Neural crest cell (in vitro differentiated cells): Measurements from ENCODE around the gene SCTR. TPM values are rescaled to one million over a fixed set of nuclear protein-coding genes. Genes with fewer than 3 reads are reported as not detected.

ENCODE experiments used
- DNase-seq: peaks from one replicate; pipeline ENCODE4 v3.0.0; 2021; ENCODE audit warnings: low read depth, mixed read lengths, low spot score
- H3K27ac Mint-ChIP-seq: one replicate; pipeline ENCODE4 v1.8.0; 2021; ENCODE audit warnings: mild to moderate bottlenecking, mixed read lengths; ENCODE audit not compliant: unreplicated experiment
- H3K27me3 Mint-ChIP-seq: 2 replicates; pipeline ENCODE4 v1.8.0; 2021; ENCODE audit warnings: low read depth, mild to moderate bottlenecking, mixed read lengths
- H3K36me3 Mint-ChIP-seq: 2 replicates; pipeline ENCODE4 v1.8.0; 2021; ENCODE audit warnings: low read depth, mild to moderate bottlenecking, mixed read lengths
- H3K4me1 Mint-ChIP-seq: 2 replicates; pipeline ENCODE4 v1.8.0; 2021; ENCODE audit warnings: mixed read lengths
- H3K4me3 Mint-ChIP-seq: one replicate; pipeline ENCODE4 v1.8.0; 2021; ENCODE audit warnings: mild to moderate bottlenecking, mixed read lengths
- H3K9me3 Mint-ChIP-seq: 2 replicates; pipeline ENCODE4 v1.8.0; 2021; ENCODE audit warnings: mixed read lengths
- CTCF ChIP-seq: fragments of 200-600 bp; sonication (generic); conservative IDR thresholded peaks from 2 replicates; pipeline ENCODE4 v1.5.0; 2021; ENCODE audit warnings: antibody characterized with exemption, mild to moderate bottlenecking
- total RNA-seq: library from RNA; stranded (reverse); gene quantifications from 2 replicates; pipeline ENCODE4 v1.2.1, GENCODE V29; 2021

Gene SCTR
- total RNA-seq, 1 donor from 2014 or later, result not detected

DNA sequence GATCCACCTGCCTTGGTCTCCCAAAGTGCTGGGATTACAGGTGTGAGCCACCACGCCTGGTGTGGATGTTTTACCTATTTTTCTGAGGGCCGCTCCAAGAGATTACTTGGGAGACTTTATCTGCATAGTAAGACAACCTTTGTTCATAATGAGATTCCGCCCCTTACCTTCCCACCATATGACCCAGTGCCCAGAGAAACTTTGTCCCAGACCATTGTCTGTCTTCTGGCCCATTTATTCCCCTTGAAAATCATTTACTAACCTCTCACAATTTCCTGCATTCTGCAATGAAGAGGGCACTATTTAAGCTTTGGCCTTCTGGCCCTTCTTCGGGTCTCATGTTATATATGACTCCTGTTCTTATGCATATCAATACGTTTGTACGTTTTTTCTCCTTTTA lies 106.4 kb downstream of the SCTR start:
- H3K27ac Mint-ChIP-seq, result no peak overlapping the region
- peaks cover 6% of the 10 kb centered on the region for H3K9me3 Mint-ChIP-seq
- H3K36me3 Mint-ChIP-seq, result peaks cover 6% of the 10 kb centered on the region
- H3K4me1 Mint-ChIP-seq, result peaks cover 6% of the 10 kb centered on the region
- no peak for TF ChIP-seq CTCF
- no peak for DNase-seq
- H3K4me3 Mint-ChIP-seq, result no peak overlapping the region
- H3K27me3 Mint-ChIP-seq, result no peaks in the 10 kb centered on the region

DNA sequence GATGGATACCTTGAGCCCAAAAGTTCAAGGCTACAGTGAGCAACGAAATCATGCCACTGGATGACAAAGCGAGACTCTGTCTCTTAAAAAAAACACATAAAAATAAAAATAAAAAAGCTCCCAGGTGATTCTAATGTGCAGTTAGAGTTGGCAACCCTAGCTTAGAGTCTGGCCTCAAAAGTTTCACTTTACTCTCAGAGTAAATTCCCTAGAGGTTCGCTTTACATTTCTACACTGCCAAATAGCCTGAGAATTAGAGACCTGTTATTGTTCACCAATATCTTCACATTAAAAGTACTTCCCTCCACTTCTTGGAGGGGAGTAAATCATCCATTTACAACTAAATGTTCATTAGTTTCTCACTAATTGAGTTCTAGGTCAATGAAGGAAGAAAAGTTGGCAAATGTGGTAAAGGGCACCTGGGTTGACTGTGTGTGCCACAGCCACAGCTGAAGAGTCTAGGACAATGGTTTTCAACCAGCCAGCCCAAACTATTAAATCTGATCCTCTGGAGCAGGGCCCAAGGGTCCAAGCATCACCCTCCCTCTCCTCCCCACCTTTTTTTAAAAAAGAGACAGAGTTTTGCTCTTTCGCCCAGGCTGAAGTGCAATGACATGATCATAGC lies 107.9 kb downstream of the SCTR start:
- Mint-ChIP-seq H3K4me3 (no peak overlapping the region), H3K27ac (no peak overlapping the region), H3K27me3 (no peaks in the 10 kb centered on the region), H3K36me3 (no peaks in the 10 kb centered on the region), H3K4me1 (no peaks in the 10 kb centered on the region), H3K9me3 (peaks cover 4% of the 10 kb centered on the region)
- DNase-seq, result no peak
- TF ChIP-seq CTCF, result no peak

DNA sequence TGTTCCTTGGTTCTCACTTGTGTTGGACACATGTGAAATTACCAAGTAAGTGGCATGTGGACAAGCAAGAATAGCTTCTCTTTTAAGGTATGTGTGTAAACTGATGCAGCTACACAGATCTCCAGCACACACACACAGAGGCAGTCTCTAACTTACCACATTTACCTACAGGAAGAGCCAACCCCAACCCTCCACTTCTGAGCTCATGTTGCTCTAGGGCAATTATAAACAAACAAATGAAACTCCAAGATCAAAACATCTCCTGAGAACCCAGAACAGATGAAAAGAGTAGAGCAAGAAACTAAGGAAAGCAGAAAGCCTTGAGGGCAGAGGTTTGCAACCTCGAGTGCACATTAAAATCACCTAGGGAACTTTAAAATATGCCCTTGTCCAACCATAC lies 108.7 kb downstream of the SCTR start:
- no peak overlapping the region for H3K27ac Mint-ChIP-seq
- TF ChIP-seq CTCF, result no peak
- peaks cover 4% of the 10 kb centered on the region for H3K9me3 Mint-ChIP-seq
- no peak overlapping the region for H3K4me3 Mint-ChIP-seq
- no peaks in the 10 kb centered on the region for H3K27me3 Mint-ChIP-seq
- H3K4me1 Mint-ChIP-seq, result no peaks in the 10 kb centered on the region
- H3K36me3 Mint-ChIP-seq, result no peaks in the 10 kb centered on the region
- DNase-seq, result no peak

- Mint-ChIP-seq H3K4me1 (no peaks in the 10 kb centered on the region), H3K4me3 (no peak overlapping the region), H3K9me3 (peaks cover 4% of the 10 kb centered on the region), H3K27ac (no peak overlapping the region), H3K36me3 (no peaks in the 10 kb centered on the region), H3K27me3 (no peaks in the 10 kb centered on the region)
- no peak for DNase-seq
- TF ChIP-seq CTCF, result no peak
Observed at GRCh38 chr2:119414894-119415293, 109.4 kb downstream of the SCTR start.

DNA sequence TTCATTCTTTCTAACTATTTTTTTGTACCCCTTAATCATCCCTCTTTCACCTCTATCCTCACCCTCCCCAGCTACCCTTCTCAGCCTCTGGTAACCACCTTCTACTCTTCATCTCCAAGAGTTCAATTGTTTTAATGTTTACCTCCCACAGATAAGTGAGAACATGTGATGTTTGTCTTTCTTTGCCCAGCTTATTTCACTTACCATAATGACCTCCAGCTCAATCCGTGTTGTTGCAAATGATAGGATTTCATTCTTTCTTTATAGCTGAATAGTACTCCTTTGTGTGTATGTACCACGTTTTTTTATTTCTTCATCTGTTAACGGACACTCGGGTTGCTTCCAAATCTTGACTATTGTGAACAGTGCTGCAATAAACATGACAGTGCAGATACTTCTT lies 114.8 kb downstream of the SCTR start:
- TF ChIP-seq CTCF, result no peak
- no peaks in the 10 kb centered on the region for H3K27me3 Mint-ChIP-seq
- H3K9me3 Mint-ChIP-seq, result peaks cover 7% of the 10 kb centered on the region
- H3K27ac Mint-ChIP-seq, result no peak overlapping the region
- H3K4me3 Mint-ChIP-seq, result no peak overlapping the region
- DNase-seq, result no peak
- H3K36me3 Mint-ChIP-seq, result no peaks in the 10 kb centered on the region
- H3K4me1 Mint-ChIP-seq, result peaks cover 8% of the 10 kb centered on the region
